GM12891 (cell line): ENCODE data around the gene PRKN.

ENCODE experiments used
- POLR2A ChIP-seq: IDR thresholded peaks from 2 replicates; pipeline ENCODE4 v1.6.1; 2011; ENCODE audit warnings: low read depth, low read length, control low read depth
- POLR2AphosphoS5 ChIP-seq: IDR thresholded peaks from 2 replicates; pipeline ENCODE4 v1.6.1; 2011; ENCODE audit warnings: low read depth, low read length, control low read depth
- TAF1 ChIP-seq: IDR thresholded peaks from 2 replicates; pipeline ENCODE4 v1.6.1; 2011; ENCODE audit warnings: low read depth, low read length, control low read depth

- TF ChIP-seq POLR2A (no peak), TAF1 (no peak), POLR2AphosphoS5 (no peak)
Measured at GRCh38 chr6:162088091-162088490, 639.5 kb downstream of the PRKN start.
